ENCODE measurements around the gene PCED1B.

DNA sequence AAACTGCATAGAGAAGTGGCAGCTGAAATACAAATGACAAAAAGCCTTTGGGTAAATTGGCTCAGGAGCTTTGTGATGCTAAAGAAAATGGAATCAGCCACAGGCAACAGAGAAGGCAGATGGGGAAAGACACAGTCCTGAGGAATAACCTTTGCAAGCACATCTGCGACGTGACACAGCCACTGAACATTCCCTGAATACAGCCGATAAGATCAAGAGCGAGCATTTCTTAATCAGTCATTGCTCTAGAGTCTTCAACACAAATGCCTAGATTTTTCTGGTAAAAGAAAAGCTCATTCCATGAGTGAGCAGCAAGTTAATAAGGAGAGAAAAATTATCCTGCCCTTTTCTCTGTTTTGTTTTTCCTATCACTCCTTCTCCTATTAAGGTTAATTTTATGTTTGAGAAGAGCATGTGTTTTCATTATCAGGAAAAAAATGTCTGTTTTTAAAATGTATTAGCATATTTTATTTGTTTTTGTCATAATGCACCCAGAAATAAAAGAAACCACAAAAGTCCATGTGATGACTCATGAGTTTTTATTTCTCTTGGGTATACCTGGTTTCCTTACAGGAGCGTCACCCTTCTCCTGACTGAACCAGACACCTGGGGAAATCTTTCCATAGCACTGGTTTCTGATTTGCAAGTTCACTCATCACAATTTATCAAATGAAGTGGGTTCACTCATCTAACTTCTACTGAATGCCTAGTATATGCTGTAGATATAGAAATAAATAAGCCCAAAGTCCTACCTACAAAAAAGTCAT is 45.4 kb upstream of the PCED1B start:
- TF ChIP-seq, protein P1, sequence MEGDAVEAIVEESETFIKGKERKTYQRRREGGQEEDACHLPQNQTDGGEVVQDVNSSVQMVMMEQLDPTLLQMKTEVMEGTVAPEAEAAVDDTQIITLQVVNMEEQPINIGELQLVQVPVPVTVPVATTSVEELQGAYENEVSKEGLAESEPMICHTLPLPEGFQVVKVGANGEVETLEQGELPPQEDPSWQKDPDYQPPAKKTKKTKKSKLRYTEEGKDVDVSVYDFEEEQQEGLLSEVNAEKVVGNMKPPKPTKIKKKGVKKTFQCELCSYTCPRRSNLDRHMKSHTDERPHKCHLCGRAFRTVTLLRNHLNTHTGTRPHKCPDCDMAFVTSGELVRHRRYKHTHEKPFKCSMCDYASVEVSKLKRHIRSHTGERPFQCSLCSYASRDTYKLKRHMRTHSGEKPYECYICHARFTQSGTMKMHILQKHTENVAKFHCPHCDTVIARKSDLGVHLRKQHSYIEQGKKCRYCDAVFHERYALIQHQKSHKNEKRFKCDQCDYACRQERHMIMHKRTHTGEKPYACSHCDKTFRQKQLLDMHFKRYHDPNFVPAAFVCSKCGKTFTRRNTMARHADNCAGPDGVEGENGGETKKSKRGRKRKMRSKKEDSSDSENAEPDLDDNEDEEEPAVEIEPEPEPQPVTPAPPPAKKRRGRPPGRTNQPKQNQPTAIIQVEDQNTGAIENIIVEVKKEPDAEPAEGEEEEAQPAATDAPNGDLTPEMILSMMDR (IDR thresholded peaks at IDR 0.05; ENCODE audit: low read depth, low read length): no peak
- TF ChIP-seq MYC (IDR thresholded peaks at IDR 0.05; ENCODE audit: low read depth, low read length) (no peak), POLR2A (IDR thresholded peaks at IDR 0.05; ENCODE audit: extremely low read depth, insufficient read length) (no peak)
